HG03159 (cell line): ENCODE results near the gene SCN8A.
"Not testable (repeated sequence)": the region's sequence is repeated elsewhere in the genome, so short reads cannot be mapped to it uniquely, and the experiment has no call there.

ENCODE experiments used
- ATAC-seq: cut with Tn5 transposase; IDR thresholded peaks from one replicate; pipeline ENCODE4 v1.9.1; 2021; ENCODE audit warnings: mild to moderate bottlenecking, moderate library complexity; ENCODE audit not compliant: unreplicated experiment

Gene SCN8A

DNA sequence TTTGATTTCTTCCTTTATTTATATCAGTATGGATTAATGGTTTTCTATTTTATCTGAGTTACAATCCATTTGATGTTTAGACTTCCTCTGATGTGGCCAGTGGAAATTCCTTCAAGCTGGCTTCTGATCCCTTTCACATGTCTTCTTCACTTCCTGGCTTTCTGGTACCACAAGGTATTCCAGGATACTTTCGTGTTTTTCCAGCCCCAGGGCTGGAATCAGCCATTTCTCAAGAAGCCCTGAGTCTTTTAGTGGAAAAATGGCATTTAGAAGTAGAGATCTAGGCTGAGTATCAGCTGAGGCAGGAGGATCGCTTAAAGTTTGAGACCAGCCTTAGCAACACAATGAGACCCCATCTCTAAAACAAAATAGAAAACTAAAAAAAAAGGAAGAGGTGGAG lies 164.2 kb downstream of the SCN8A start:
- ATAC-seq: no peak

- no peak for ATAC-seq
Measured at GRCh38 chr12:51759175-51759574, 168.1 kb downstream of the SCN8A start.

- no peak for ATAC-seq
Measured at GRCh38 chr12:51759695-51760094, 168.7 kb downstream of the SCN8A start.

DNA sequence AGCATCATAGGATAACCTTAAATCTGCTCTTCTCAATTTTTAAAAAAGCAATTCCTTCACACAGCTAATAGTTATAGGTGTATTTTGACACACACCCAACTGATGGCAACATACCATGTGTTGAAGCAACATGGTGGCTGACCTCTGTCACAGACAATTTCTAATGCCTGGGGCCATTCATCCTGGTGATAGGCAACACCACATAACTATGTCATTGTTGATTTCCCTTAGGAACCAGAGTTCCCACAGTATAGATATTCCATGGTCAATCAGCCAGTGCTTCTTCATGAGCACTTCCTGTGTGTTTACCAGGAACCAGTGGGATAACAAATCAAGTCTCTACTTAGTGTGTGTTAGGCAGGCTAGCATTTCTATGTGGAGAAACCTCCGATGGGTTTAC lies 169.2 kb downstream of the SCN8A start:
- no peak for ATAC-seq

- no peak for ATAC-seq
Measured at GRCh38 chr12:51763743-51764142, 172.7 kb downstream of the SCN8A start.

GRCh38 chr12:51766067-51766676 lies 175.1 kb downstream of the SCN8A start:
- no peak for ATAC-seq

GRCh38 chr12:51771008-51771407 lies 180.0 kb downstream of the SCN8A start:
- ATAC-seq: no peak

DNA sequence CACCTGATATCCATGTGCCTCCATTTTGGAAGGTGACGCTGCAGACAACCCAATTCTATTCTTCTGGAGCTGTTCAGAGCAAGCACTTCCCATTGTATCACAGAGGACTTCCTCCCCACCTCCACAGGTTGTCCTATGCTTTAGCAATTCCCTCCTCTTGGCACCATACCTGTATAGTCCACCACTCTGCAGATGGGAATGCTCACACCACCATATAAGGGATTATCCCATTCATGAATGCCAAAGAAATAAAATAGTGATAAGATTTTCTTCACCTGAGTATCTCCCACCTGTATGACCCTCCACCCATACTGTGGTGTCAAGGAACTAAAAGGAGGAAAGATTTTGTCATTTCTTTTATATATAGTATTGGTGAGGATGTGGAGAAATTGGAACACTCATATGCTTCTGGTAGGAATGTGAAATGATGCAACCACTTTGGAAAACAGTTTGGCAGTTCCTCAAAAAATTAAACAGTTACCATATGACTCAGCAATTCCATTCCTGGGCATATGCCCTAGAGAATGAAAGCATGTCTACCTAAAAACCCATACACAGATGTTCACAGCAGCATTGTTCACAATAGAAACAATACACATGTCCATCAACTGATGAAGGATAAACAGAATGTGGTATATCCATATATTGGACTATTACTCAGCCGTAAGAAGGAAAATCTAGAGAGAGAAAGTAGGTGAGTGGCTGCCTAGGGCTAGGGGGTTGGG lies 182.3 kb downstream of the SCN8A start:
- no peak for ATAC-seq

DNA sequence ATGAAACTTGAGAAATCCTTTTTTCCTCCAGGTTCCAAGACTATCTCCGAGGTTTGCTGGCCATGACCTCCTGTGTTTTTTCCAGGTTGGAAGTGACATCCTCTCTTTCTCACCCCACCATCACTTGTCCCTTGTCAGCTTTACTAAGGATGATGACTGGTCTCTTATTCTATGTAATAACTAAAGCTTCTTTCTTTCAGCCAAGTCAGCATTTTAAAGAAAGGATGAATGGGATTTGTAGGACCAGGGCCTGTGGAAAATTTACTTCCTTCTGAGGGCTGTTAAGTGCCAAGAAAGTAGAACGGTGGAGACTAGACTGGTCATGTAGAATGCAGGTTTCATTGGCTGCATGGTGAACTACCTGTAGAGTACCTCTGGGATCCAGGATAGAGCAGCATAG lies 183.9 kb downstream of the SCN8A start:
- no peak for ATAC-seq

GRCh38 chr12:51777457-51777856 lies 186.4 kb downstream of the SCN8A start:
- ATAC-seq: no peak

- no peak for ATAC-seq
Measured at GRCh38 chr12:51777973-51778372, 186.9 kb downstream of the SCN8A start.

DNA sequence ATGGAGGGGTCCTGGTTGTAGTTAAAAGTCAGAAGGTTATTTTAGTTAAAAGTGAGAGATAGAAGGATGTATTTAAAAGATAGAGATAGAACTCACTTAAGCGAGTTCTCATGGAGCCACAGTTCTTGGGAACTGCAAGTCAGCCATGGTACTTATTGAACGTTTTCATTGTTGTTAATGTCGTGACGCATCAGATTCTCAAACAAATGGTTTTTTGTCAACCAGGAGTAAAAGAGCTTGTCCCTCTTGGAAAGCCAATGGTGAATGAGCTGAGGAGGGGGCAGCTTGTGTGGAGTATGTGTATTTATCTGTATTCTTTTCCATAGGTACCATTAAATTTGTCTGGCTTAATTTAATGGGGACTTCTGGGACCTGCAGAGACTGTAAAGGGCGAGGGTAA lies 188.8 kb downstream of the SCN8A start:
- no peak for ATAC-seq

DNA sequence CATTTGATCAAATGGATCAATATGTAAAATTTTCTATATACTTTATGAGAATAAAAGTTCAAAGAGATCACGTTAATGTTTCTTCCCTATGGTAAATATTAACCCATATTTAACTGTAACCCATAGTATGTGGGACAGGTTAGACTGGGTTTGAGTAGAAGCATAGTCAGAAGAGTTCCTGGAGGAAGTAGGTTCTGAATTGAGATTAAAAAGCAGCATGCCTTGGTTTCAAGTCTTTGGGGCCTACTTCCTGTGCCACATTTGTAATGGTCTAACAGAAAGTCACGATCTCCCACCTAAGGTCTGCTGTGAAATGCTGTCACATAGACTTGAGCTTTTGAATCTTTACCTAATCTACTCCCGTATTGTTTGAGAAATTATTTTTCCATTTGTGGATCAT lies 193.7 kb downstream of the SCN8A start:
- no peak for ATAC-seq

DNA sequence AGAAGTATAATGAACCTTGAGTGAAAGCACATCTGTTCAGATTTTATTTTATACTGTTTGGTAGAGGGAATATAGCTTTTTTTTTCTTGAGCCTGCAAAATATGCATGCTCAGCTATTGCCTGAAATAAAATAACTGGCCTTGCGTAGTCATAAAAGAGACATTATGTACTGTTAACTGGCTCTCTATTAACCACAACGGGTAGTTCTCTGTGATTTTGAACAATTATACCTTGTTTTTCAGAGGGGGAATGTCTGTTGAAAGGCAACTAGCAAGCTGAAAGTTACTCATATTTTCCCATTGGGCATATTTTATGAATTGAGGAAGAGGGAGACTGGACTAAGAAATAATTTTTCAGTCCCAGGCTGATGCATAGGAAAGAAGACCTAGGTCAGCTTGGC lies 194.9 kb downstream of the SCN8A start:
- ATAC-seq: no peak

GRCh38 chr12:51788876-51789275 lies 197.8 kb downstream of the SCN8A start:
- ATAC-seq: no peak

- no peak for ATAC-seq
Measured at GRCh38 chr12:51792417-51792816, 201.4 kb downstream of the SCN8A start.

GRCh38 chr12:51793201-51793600 lies 202.2 kb downstream of the SCN8A start:
- ATAC-seq: no peak

GRCh38 chr12:51797301-51797700 lies 206.3 kb downstream of the SCN8A start:
- ATAC-seq: no peak

- not testable (repeated sequence) for ATAC-seq
Measured at GRCh38 chr12:51798051-51798450, 207.0 kb downstream of the SCN8A start.

- ATAC-seq: no peak
Measured at GRCh38 chr12:51798501-51798900, 207.5 kb downstream of the SCN8A start.

DNA sequence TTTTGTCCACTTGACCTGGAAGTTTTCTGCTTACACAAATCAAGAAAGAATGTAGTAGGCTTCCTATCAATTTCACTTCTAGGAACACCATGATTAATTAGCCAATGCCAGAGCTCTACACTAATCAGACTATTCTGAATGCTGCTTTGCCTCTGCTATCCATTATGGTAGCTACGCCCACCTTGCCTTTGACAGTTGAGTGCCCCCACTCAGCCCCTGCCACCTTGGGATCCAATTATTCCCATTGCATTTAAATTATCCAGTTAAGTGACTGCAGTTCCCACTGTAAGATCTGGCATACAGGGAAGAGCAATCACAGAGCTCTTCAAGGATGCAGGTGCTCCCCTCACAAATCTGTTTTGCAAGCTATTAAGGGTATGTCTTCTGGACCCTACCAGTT lies 210.0 kb downstream of the SCN8A start:
- no peak for ATAC-seq

DNA sequence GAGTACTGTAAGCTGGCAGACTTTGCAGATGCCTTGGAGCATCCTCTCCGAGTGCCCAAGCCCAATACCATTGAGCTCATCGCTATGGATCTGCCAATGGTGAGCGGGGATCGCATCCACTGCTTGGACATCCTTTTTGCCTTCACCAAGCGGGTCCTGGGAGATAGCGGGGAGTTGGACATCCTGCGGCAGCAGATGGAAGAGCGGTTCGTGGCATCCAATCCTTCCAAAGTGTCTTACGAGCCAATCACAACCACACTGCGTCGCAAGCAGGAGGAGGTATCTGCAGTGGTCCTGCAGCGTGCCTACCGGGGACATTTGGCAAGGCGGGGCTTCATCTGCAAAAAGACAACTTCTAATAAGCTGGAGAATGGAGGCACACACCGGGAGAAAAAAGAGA lies 215.9 kb downstream of the SCN8A start:
- ATAC-seq: no peak

DNA sequence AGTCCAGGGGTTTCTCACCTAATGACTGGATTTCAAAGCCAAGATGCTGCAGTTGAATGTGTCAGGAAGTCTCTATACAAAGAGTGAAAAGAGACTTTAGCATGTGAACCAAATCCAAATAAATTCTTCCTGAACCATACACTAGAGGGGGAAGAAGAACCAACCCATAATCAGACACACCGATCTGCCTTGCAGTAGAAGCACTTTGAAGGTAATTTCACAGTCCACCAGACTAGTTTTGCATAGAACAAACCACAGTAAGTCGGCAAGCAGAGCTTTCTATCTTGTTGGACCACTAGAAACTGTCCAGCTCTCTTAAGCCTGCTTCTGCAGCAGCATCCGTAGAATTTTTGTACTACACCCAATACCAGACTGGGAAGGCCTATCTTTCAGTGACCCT lies 218.2 kb downstream of the SCN8A start:
- ATAC-seq: no peak
